B cell (primary cell): ENCODE results near the gene C1QA.

Experiments
- EZH2 ChIP-seq: IDR thresholded peaks from 2 replicates; pipeline ENCODE4 v1.6.1; 2012; ENCODE audit warnings: borderline replicate concordance, low read depth, mild to moderate bottlenecking, moderate library complexity, low read length; ENCODE audit not compliant: insufficient read depth, poor library complexity, severe bottlenecking
- TF ChIP-seq, protein P1 (sequence below): fragments of 200-600 bp; IDR thresholded peaks from one replicate; pipeline ENCODE4 v1.8.0; 2022; ENCODE audit warnings: antibody characterized with exemption, mild to moderate bottlenecking

GRCh38 chr1:22627331-22627730 lies 9.1 kb upstream of the C1QA start:
- no peak for TF ChIP-seq EZH2
- TF ChIP-seq, protein P1, sequence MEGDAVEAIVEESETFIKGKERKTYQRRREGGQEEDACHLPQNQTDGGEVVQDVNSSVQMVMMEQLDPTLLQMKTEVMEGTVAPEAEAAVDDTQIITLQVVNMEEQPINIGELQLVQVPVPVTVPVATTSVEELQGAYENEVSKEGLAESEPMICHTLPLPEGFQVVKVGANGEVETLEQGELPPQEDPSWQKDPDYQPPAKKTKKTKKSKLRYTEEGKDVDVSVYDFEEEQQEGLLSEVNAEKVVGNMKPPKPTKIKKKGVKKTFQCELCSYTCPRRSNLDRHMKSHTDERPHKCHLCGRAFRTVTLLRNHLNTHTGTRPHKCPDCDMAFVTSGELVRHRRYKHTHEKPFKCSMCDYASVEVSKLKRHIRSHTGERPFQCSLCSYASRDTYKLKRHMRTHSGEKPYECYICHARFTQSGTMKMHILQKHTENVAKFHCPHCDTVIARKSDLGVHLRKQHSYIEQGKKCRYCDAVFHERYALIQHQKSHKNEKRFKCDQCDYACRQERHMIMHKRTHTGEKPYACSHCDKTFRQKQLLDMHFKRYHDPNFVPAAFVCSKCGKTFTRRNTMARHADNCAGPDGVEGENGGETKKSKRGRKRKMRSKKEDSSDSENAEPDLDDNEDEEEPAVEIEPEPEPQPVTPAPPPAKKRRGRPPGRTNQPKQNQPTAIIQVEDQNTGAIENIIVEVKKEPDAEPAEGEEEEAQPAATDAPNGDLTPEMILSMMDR = no peak
